OCI-LY7 (cell line): ENCODE results near the gene PARP14. TPM values are rescaled to one million over a fixed set of nuclear protein-coding genes. Genes with fewer than 3 reads are reported as not detected.

Experiments used
- BruUV-seq: library from RNA; stranded (reverse); fragments of 400-500 nt; replicated peaks from 2 replicates; lab custom pipeline; 2021; lab: Mats Ljungman, UMichigan
- CTCF ChIA-PET: fragments of 300-600 bp; sonication (Branson Sonifier 250); formaldehyde crosslinking; loops from one replicate; lab custom pipeline; 2022; ENCODE audit warnings: antibody characterized with exemption; ENCODE audit not compliant: unreplicated experiment; lab: Charles Lee
- POLR2A ChIA-PET: fragments of 300-600 bp; sonication (Branson Sonifier 250); formaldehyde crosslinking; loops from one replicate; lab custom pipeline; 2022; ENCODE audit warnings: antibody characterized with exemption; lab: Charles Lee
- DNase-seq: peaks from one replicate; pipeline ENCODE4 v3.0.0-alpha.2; 2015; ENCODE audit warnings: low spot score
- H2AFZ ChIP-seq: fragments of 200-600 bp; sonication (generic), shearing (Covaris generic); 2 replicates; pipeline ENCODE4 v1.6.1; 2014; ENCODE audit warnings: mild to moderate bottlenecking, antibody characterized with exemption, low read length, moderate library complexity
- H3K27ac ChIP-seq: fragments of 200-600 bp; sonication (generic); 2 replicates; pipeline ENCODE4 v1.5.1; 2014; ENCODE audit warnings: mixed run types, low read depth, mild to moderate bottlenecking, moderate library complexity, low read length, inconsistent platforms; ENCODE audit not compliant: poor library complexity, severe bottlenecking
- H3K36me3 ChIP-seq: fragments of 200-600 bp; sonication (generic); 2 replicates; pipeline ENCODE4 v1.6.1; 2014; ENCODE audit warnings: mild to moderate bottlenecking, antibody characterized with exemption, low read length, moderate library complexity, mixed read lengths; ENCODE audit not compliant: insufficient read depth
- H3K4me1 ChIP-seq: fragments of 200-600 bp; sonication (generic); 2 replicates; pipeline ENCODE4 v1.5.1; 2014; ENCODE audit warnings: mild to moderate bottlenecking, low read length; ENCODE audit not compliant: insufficient read depth, poor library complexity, severe bottlenecking
- H3K4me2 ChIP-seq: fragments of 200-600 bp; sonication (generic); 2 replicates; pipeline ENCODE4 v1.6.1; 2014; ENCODE audit warnings: mild to moderate bottlenecking, low read length
- H3K4me3 ChIP-seq: fragments of 200-600 bp; sonication (generic); 2 replicates; pipeline ENCODE4 v1.5.1; 2014; ENCODE audit warnings: mild to moderate bottlenecking, low read depth, low read length; ENCODE audit not compliant: poor library complexity, severe bottlenecking
- H3K79me2 ChIP-seq: fragments of 200-600 bp; sonication (generic); 2 replicates; pipeline ENCODE4 v1.6.1; 2016; ENCODE audit warnings: low read depth, mild to moderate bottlenecking, low read length, moderate library complexity, mixed read lengths; ENCODE audit not compliant: insufficient read depth
- H3K9me2 ChIP-seq: fragments of 200-600 bp; sonication (generic); 2 replicates; pipeline ENCODE4 v1.6.1; 2016; ENCODE audit warnings: mild to moderate bottlenecking, low read length, mixed read lengths; ENCODE audit not compliant: insufficient read depth
- H3K9me3 ChIP-seq: fragments of 200-600 bp; sonication (generic); 2 replicates; pipeline ENCODE4 v1.6.1; 2014; ENCODE audit warnings: mild to moderate bottlenecking, mixed run types, low read length, mixed read lengths
- H4K20me1 ChIP-seq: fragments of 200-600 bp; sonication (generic); 2 replicates; pipeline ENCODE4 v1.6.1; 2014; ENCODE audit warnings: mild to moderate bottlenecking, antibody characterized with exemption, low read length, moderate library complexity, mixed read lengths; ENCODE audit not compliant: insufficient read depth
- EZH2phosphoT487 ChIP-seq: fragments of 200-600 bp; sonication (generic); IDR thresholded peaks from 2 replicates; pipeline ENCODE4 v1.6.1; 2018; ENCODE audit warnings: low read depth, borderline replicate concordance, mild to moderate bottlenecking, mixed run types, antibody characterized with exemption, low read length, moderate library complexity, mixed read lengths
- intact Hi-C: fragments of 100-400 bp; cut with micrococcal nuclease; formaldehyde crosslinking; loops from one replicate; pipeline ENCODE4 v1.10.0; 2022; ENCODE audit not compliant: unreplicated experiment
- total RNA-seq, 2 experiments: library from RNA; depleted of rRNA in 1 of 2; stranded (reverse); fragments of >200 nt in 1 of 2; shearing (Covaris generic) in 1 of 2; gene quantifications; 2 replicates each; pipeline ENCODE4 v1.2.3, GENCODE V29; 2014 to 2022
- TF ChIP-seq, protein P1 (sequence below): fragments of 200-600 bp; sonication (generic); conservative IDR thresholded peaks from 2 replicates; pipeline ENCODE4 v1.5.1; 2014; ENCODE audit warnings: mild to moderate bottlenecking, antibody characterized with exemption, low read length, moderate library complexity, mixed read lengths

PARP14 gene
- total RNA-seq, 2 experiments from 2014 or later = 5.6 to 12.4 TPM

DNA sequence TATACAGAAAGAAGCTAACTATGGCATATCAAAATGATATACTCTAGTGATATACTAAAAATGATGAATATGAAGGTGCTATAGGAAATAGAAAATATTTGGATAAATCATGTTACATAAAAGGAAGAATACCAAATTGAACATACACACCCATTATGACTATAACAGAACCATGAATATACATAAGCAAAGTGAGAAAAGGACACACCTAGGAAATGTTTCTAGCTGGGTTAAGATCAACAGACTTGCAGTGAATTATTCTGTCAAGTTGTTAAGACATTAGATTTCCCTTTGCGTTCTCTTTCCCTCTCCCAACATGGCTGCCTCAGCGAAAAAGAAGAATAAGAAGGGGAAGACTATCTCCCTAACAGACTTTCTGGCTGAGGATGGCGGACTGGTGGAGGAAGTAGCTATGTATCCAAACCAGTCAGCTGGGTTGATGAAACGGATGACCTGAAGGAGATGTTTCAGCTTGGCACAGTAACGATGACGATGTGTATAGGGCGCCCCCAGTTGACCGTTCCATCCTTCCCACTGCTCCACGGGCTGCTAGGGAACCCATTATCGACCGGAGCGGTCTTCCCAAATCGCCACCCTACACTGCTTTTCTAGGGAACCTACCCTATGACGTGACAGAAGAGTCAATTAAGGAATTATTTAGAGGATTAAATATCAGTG, 20.2 kb upstream of the PARP14 start:
- Histone ChIP-seq H3K9me2 (no peaks in the 10 kb centered on the region), H2AFZ (no peak overlapping the region), H3K27ac (no peak overlapping the region), H3K9me3 (no peaks in the 10 kb centered on the region), H4K20me1 (no peaks in the 10 kb centered on the region), H3K4me2 (no peak overlapping the region), H3K36me3 (no peaks in the 10 kb centered on the region), H3K79me2 (no peaks in the 10 kb centered on the region), H3K4me1 (peaks cover 6% of the 10 kb centered on the region), H3K4me3 (no peak overlapping the region)
- CTCF ChIA-PET = no interaction called here
- no TSS peak for BruUV-seq
- POLR2A ChIA-PET = interaction anchor here (1.5 kb wide), 1 partner anchor 20 kb away, joined by 4 read pairs; no protein-coding TSS in a partner anchor
- TF ChIP-seq, protein P1, sequence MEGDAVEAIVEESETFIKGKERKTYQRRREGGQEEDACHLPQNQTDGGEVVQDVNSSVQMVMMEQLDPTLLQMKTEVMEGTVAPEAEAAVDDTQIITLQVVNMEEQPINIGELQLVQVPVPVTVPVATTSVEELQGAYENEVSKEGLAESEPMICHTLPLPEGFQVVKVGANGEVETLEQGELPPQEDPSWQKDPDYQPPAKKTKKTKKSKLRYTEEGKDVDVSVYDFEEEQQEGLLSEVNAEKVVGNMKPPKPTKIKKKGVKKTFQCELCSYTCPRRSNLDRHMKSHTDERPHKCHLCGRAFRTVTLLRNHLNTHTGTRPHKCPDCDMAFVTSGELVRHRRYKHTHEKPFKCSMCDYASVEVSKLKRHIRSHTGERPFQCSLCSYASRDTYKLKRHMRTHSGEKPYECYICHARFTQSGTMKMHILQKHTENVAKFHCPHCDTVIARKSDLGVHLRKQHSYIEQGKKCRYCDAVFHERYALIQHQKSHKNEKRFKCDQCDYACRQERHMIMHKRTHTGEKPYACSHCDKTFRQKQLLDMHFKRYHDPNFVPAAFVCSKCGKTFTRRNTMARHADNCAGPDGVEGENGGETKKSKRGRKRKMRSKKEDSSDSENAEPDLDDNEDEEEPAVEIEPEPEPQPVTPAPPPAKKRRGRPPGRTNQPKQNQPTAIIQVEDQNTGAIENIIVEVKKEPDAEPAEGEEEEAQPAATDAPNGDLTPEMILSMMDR = peak; percentile 65
- TF ChIP-seq EZH2phosphoT487 = no peak
- peak; percentile 9 for DNase-seq
- intact Hi-C loops = loop anchor here (5.0 kb wide), 1 partner anchor 268 kb away; no protein-coding TSS in a partner anchor

GRCh38 chr3:122661633-122662032, 19.0 kb upstream of the PARP14 start:
- DNase-seq = no peak
- H3K27ac ChIP-seq = no peak overlapping the region
- no TSS peak for BruUV-seq
- H3K4me1 ChIP-seq = peaks cover 6% of the 10 kb centered on the region
- ChIA-PET POLR2A (no interaction called here), CTCF (no interaction called here)
- no peaks in the 10 kb centered on the region for H3K36me3 ChIP-seq
- peak overlapping the region; percentile 65 for H2AFZ ChIP-seq
- TF ChIP-seq, protein P1 = no peak
- TF ChIP-seq EZH2phosphoT487 = no peak
- H3K4me3 ChIP-seq = no peak overlapping the region
- no peaks in the 10 kb centered on the region for H4K20me1 ChIP-seq
- no peaks in the 10 kb centered on the region for H3K9me3 ChIP-seq
- H3K9me2 ChIP-seq = no peaks in the 10 kb centered on the region
- H3K79me2 ChIP-seq = no peaks in the 10 kb centered on the region
- peak overlapping the region; percentile 27; the same call in 1 of the 2 replicates for H3K4me2 ChIP-seq
- intact Hi-C loops = loop anchor here (5.0 kb wide), 1 partner anchor 269 kb away; no protein-coding TSS in a partner anchor

DNA sequence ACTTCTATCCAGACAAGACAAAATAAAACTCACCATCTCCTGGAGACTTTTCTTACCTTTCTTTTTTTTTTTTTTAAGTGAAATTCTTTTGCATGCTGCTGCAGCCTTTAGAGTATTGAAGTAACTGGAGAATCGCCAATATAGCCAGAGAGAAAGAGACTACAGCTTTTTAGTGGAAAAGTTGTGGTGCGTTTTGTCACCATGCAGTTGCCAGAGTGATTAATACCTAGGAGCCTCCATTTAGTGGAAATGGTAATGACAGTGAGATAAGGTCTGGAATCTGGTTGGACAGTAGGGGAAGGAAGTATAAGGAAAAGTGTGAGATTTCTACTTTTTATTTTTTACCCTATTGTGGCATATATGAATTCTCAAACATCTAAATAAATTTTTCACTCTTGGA, 18.1 kb upstream of the PARP14 start:
- POLR2A ChIA-PET = no interaction called here

More for the DNA sequence above, 18.1 kb upstream of the PARP14 start:
- Histone ChIP-seq H3K9me2 (no peaks in the 10 kb centered on the region), H3K9me3 (no peaks in the 10 kb centered on the region), H4K20me1 (no peaks in the 10 kb centered on the region), H3K27ac (no peak overlapping the region), H3K4me3 (no peak overlapping the region), H2AFZ (no peak overlapping the region), H3K4me1 (peaks cover 6% of the 10 kb centered on the region), H3K79me2 (no peaks in the 10 kb centered on the region), H3K36me3 (no peaks in the 10 kb centered on the region), H3K4me2 (no peak overlapping the region)
- intact Hi-C loops = loop anchor here (5.0 kb wide), 1 partner anchor 270 kb away; no protein-coding TSS in a partner anchor
- no peak for DNase-seq
- CTCF ChIA-PET = no interaction called here
- no TSS peak for BruUV-seq
- TF ChIP-seq EZH2phosphoT487 = no peak
- TF ChIP-seq, protein P1 = no peak
